Osteoblast (primary cell): ENCODE measurements around the gene CCDC148. TPM values are rescaled to one million over a fixed set of nuclear protein-coding genes. Genes with fewer than 3 reads are reported as not detected.

Source experiments
- DNase-seq: peaks from one replicate; pipeline ENCODE4 v3.0.0; 2011; ENCODE audit warnings: low spot score, mixed read lengths; ENCODE audit not compliant: insufficient read length; ENCODE audit errors: missing footprints
- H2AFZ ChIP-seq: 2 replicates; pipeline ENCODE4 v1.6.0; 2011; ENCODE audit warnings: mild to moderate bottlenecking, low read length
- H3K27ac ChIP-seq: 2 replicates; pipeline ENCODE4 v1.5.1; 2011; ENCODE audit warnings: mild to moderate bottlenecking, low read depth, low read length, moderate library complexity
- H3K27me3 ChIP-seq: 2 replicates; pipeline ENCODE4 v1.6.0; 2012; ENCODE audit warnings: mild to moderate bottlenecking, control low read depth, inconsistent platforms, low read length, moderate library complexity; ENCODE audit not compliant: insufficient read depth
- H3K36me3 ChIP-seq: 2 replicates; pipeline ENCODE4 v1.5.1; 2011; ENCODE audit warnings: mild to moderate bottlenecking, low read length, control low read depth, moderate library complexity; ENCODE audit not compliant: insufficient read depth
- H3K4me1 ChIP-seq: 2 replicates; pipeline ENCODE4 v1.5.1; 2011; ENCODE audit warnings: mild to moderate bottlenecking, low read length, control low read depth, moderate library complexity; ENCODE audit not compliant: insufficient read depth
- H3K4me2 ChIP-seq: 2 replicates; pipeline ENCODE4 v1.6.0; 2011; ENCODE audit warnings: mild to moderate bottlenecking, low read length; ENCODE audit not compliant: insufficient read depth
- H3K4me3 ChIP-seq: fragments of 200-600 bp; sonication (generic); 3 replicates; pipeline ENCODE4 v1.5.1; 2012; ENCODE audit warnings: mild to moderate bottlenecking, low read length, inconsistent platforms; ENCODE audit not compliant: insufficient read depth
- H3K79me2 ChIP-seq: 2 replicates; pipeline ENCODE4 v1.6.0; 2012; ENCODE audit warnings: mild to moderate bottlenecking, low read length, control low read depth, inconsistent platforms; ENCODE audit not compliant: insufficient read depth
- H3K9me3 ChIP-seq: 2 replicates; pipeline ENCODE4 v1.5.1; 2011; ENCODE audit warnings: low read depth, low read length, control low read depth
- H4K20me1 ChIP-seq: 2 replicates; pipeline ENCODE4 v1.6.0; 2012; ENCODE audit warnings: mild to moderate bottlenecking, low read length, control low read depth; ENCODE audit not compliant: insufficient read depth
- CTCF ChIP-seq: IDR thresholded peaks from 2 replicates; pipeline ENCODE4 v1.5.1; 2011; ENCODE audit warnings: mild to moderate bottlenecking, low read depth, low read length, moderate library complexity; ENCODE audit errors: extremely low read depth
- total RNA-seq: library from RNA; depleted of rRNA; stranded (reverse); fragments of >200 nt; gene quantifications from 2 replicates; pipeline ENCODE4 v1.2.3, GENCODE V29; 2012

Gene CCDC148
- total RNA-seq, 1 donor = 1.8 TPM

- Histone ChIP-seq H3K27me3 (peaks cover 3% of the 10 kb centered on the region), H3K9me3 (no peaks in the 10 kb centered on the region), H3K27ac (no peak overlapping the region), H3K4me3 (no peak overlapping the region), H3K4me1 (no peaks in the 10 kb centered on the region), H3K36me3 (no peaks in the 10 kb centered on the region), H4K20me1 (no peaks in the 10 kb centered on the region), H2AFZ (no peak overlapping the region), H3K4me2 (no peak overlapping the region), H3K79me2 (no peaks in the 10 kb centered on the region)
- no peak for DNase-seq
- TF ChIP-seq CTCF = no peak
Measured at GRCh38 chr2:158135096-158135495, 321.5 kb downstream of the CCDC148 start.

- DNase-seq = no peak
- Histone ChIP-seq H3K79me2 (no peaks in the 10 kb centered on the region), H3K27ac (no peak overlapping the region)
Measured at GRCh38 chr2:158134655-158135054, 321.9 kb downstream of the CCDC148 start.

GRCh38 chr2:158134055-158134454, 322.5 kb downstream of the CCDC148 start:
- Histone ChIP-seq H3K36me3 (no peaks in the 10 kb centered on the region), H3K27ac (no peak overlapping the region), H3K4me3 (no peak overlapping the region), H3K4me1 (no peaks in the 10 kb centered on the region), H3K9me3 (no peaks in the 10 kb centered on the region), H3K27me3 (peaks cover 3% of the 10 kb centered on the region), H3K79me2 (no peaks in the 10 kb centered on the region), H2AFZ (no peak overlapping the region), H3K4me2 (no peak overlapping the region), H4K20me1 (no peaks in the 10 kb centered on the region)
- no peak for TF ChIP-seq CTCF
- DNase-seq = no peak

More at GRCh38 chr2:158134655-158135054, 321.9 kb downstream of the CCDC148 start:
- Histone ChIP-seq H3K9me3 (no peaks in the 10 kb centered on the region), H3K4me3 (no peak overlapping the region), H3K27me3 (peaks cover 3% of the 10 kb centered on the region), H3K36me3 (no peaks in the 10 kb centered on the region), H4K20me1 (no peaks in the 10 kb centered on the region), H3K4me1 (no peaks in the 10 kb centered on the region), H2AFZ (no peak overlapping the region), H3K4me2 (no peak overlapping the region)
- TF ChIP-seq CTCF = no peak

- TF ChIP-seq CTCF = no peak
- Histone ChIP-seq H3K9me3 (no peaks in the 10 kb centered on the region), H3K27me3 (peaks cover 4% of the 10 kb centered on the region), H3K36me3 (no peaks in the 10 kb centered on the region), H4K20me1 (no peaks in the 10 kb centered on the region), H3K79me2 (no peaks in the 10 kb centered on the region), H2AFZ (no peak overlapping the region), H3K4me3 (no peak overlapping the region), H3K4me1 (no peaks in the 10 kb centered on the region), H3K27ac (no peak overlapping the region), H3K4me2 (no peak overlapping the region)
- no peak for DNase-seq
Measured at GRCh38 chr2:158131919-158132566, 324.5 kb downstream of the CCDC148 start.
